ENCODE data around the gene NFAM1.

GRCh38 chr22:42356533-42356932, 75.7 kb downstream of the NFAM1 start:
- TF ChIP-seq CTCF (IDR thresholded peaks at IDR 0.05) (no peak), POLR2A (IDR thresholded peaks at IDR 0.05) (no peak)

All from uterus (tissue), 2 donors.